Esophagus squamous epithelium (tissue), 5 donors: ENCODE measurements around the gene SKI. TPM values are rescaled to one million over a fixed set of nuclear protein-coding genes. Genes with fewer than 3 reads are reported as not detected.
A peak's percentile ranks its signal among the peaks of the same experiment; 100 is the strongest.

Experiments
- DNase-seq: peaks from one replicate; lab custom pipeline; 2025; lab: John Stamatoyannopoulos, UW
- H3K27ac ChIP-seq, 4 donors: fragments of 200-600 bp; sonication (generic); one replicate each; pipeline ENCODE4 v1.5.1; 2016 to 2019; ENCODE audit warnings: mild to moderate bottlenecking in 1 of 4
- H3K27me3 ChIP-seq, 4 donors: fragments of 200-600 bp; sonication (generic); 1 replicate in 3 of 4; 2 replicates in 1 of 4; pipeline versions ENCODE4 v1.5.1 to v1.6.0; 2017 to 2021; ENCODE audit warnings: antibody characterized with exemption in 1 of 4
- H3K36me3 ChIP-seq, 3 donors: fragments of 200-600 bp; sonication (generic); one replicate each; pipeline ENCODE4 v1.5.1; 2016 to 2019
- H3K4me1 ChIP-seq, 3 donors: fragments of 200-600 bp; sonication (generic); one replicate each; pipeline ENCODE4 v1.5.1; 2017 to 2019
- H3K4me3 ChIP-seq, 4 donors: fragments of 200-600 bp; sonication (generic); 1 replicate in 3 of 4; 2 replicates in 1 of 4; pipeline ENCODE4 v1.5.1; 2016 to 2019; ENCODE audit warnings: mild to moderate bottlenecking in 2 of 4, moderate library complexity in 1 of 4
- H3K9me3 ChIP-seq, 3 donors: fragments of 200-600 bp; sonication (generic); one replicate each; pipeline ENCODE4 v1.5.1; 2016 to 2019
- CTCF ChIP-seq, 6 experiments: fragments of 450-650 bp in 4 of 6; fragments of 200-600 bp in 2 of 6; sonication (generic) in 2 of 6; IDR thresholded peaks; one replicate each; pipeline ENCODE4 v1.5.1; 2016 to 2019; ENCODE audit warnings: antibody characterized with exemption in 6 of 6, mild to moderate bottlenecking in 4 of 6, moderate library complexity in 4 of 6
- POLR2A ChIP-seq, 4 donors: fragments of 450-650 bp; IDR thresholded peaks; one replicate each; pipeline ENCODE4 v1.6.1; 2017; ENCODE audit warnings: antibody characterized with exemption in 4 of 4, mild to moderate bottlenecking in 4 of 4, moderate library complexity in 3 of 4
- WGBS, 2 donors: methylation state at CpG; one replicate each; pipeline ENCODE4 v1.1.5; 2018; 5-methylcytosine and 5-hydroxymethylcytosine counted together
- intact Hi-C: fragments of 100-400 bp; cut with DNase I; formaldehyde crosslinking; loops from one replicate; pipeline ENCODE4 v1.15.0; 2022
- total RNA-seq, 4 donors: library from RNA; depleted of rRNA; stranded (reverse); fragments of >200 nt; gene quantifications; one replicate each; pipeline ENCODE4 v1.1.0, GENCODE V29; 2016
- donor health status: DM: yes; HTN: yes; CAD: no.

Gene SKI
- total RNA-seq, 4 donors from 2014 or later = 18.2 to 38.8 (median 25.2) TPM

GRCh38 chr1:2290171-2290578 is 62.1 kb downstream of the SKI start:
- Histone ChIP-seq H3K4me3 (peak overlapping the region in 3 of 4 donors; percentile 32 to 50 (median 33)), H3K36me3 (no peaks in the 10 kb centered on the region), H3K4me1 (peaks cover 53 to 85% (median 65%) of the 10 kb centered on the region in 3 donors), H3K27me3 (no peaks in the 10 kb centered on the region), H3K27ac (peak overlapping the region; percentile 28 to 79 (median 73)), H3K9me3 (no peaks in the 10 kb centered on the region)
- DNase-seq = no peak
- intact Hi-C loops = no loop called here
- TF ChIP-seq POLR2A (IDR thresholded peaks at IDR 0.05) = no peak
- no peak for TF ChIP-seq CTCF (IDR thresholded peaks at IDR 0.05)
- WGBS, 2 donors = no CpG with 5 or more reads among the region's 7 CpGs

GRCh38 chr1:2290595-2291510 is 62.7 kb downstream of the SKI start:
- no peak for TF ChIP-seq CTCF (IDR thresholded peaks at IDR 0.05)
- no peak for TF ChIP-seq POLR2A (IDR thresholded peaks at IDR 0.05)
- Histone ChIP-seq H3K4me3 (peak overlapping the region in 3 of 4 donors; percentile 32 to 50 (median 33)), H3K9me3 (no peaks in the 10 kb centered on the region), H3K27me3 (no peaks in the 10 kb centered on the region), H3K4me1 (peaks cover 53 to 92% (median 65%) of the 10 kb centered on the region in 3 donors), H3K36me3 (no peaks in the 10 kb centered on the region), H3K27ac (peak overlapping the region; percentile 28 to 79 (median 73))
- peak; percentile 47 for DNase-seq
- intact Hi-C loops = no loop called here
- 19 to 42% methylated on average over 16 to 28 of the region's 41 CpGs for WGBS, 2 donors

DNA sequence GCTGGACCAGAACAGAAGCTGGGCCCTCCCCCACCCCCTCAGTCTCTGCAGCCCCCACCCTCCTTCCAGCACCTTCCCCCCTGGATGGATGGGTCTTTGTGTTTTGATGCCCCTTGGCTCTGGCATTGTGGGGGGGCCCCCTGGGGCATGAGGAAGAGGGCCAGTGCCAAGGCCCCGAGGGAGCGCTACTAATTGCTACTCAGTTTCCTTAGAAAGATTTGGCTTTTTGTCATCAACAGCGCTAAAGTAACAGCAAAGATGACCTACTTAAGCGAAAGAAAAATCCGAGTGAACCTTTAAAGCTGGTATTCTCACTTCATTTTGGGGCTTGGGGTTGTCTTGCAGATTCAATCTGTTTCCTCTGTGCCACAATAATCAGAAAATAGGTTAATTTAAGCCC is 63.5 kb downstream of the SKI start:
- 43 to 59% methylated on average over 5 of the region's 5 CpGs for WGBS, 2 donors
- peaks cover 53 to 94% (median 65%) of the 10 kb centered on the region in 3 donors for H3K4me1 ChIP-seq
- no peak for DNase-seq
- H3K27me3 ChIP-seq = no peaks in the 10 kb centered on the region
- intact Hi-C loops = no loop called here
- H3K4me3 ChIP-seq = peak overlapping the region in 1 of 4 donors; percentile 50
- H3K9me3 ChIP-seq = no peaks in the 10 kb centered on the region
- peak overlapping the region in 3 of 4 donors; percentile 68 to 79 (median 78) for H3K27ac ChIP-seq
- no peak for TF ChIP-seq CTCF (IDR thresholded peaks at IDR 0.05)
- TF ChIP-seq POLR2A (IDR thresholded peaks at IDR 0.05) = no peak
- no peaks in the 10 kb centered on the region for H3K36me3 ChIP-seq

- no peak for DNase-seq
- intact Hi-C loops = no loop called here
- Histone ChIP-seq H3K4me3 (no peak overlapping the region), H3K27me3 (no peaks in the 10 kb centered on the region), H3K9me3 (no peaks in the 10 kb centered on the region), H3K4me1 (peaks cover 53 to 99% (median 65%) of the 10 kb centered on the region in 3 donors), H3K27ac (peak overlapping the region in 2 of 4 donors; percentile 9 to 16), H3K36me3 (no peaks in the 10 kb centered on the region)
- 75 to 100% methylated on average over 2 to 17 of the region's 30 CpGs for WGBS, 2 donors
- no peak for TF ChIP-seq CTCF (IDR thresholded peaks at IDR 0.05)
- TF ChIP-seq POLR2A (IDR thresholded peaks at IDR 0.05) = no peak
Measured at GRCh38 chr1:2292725-2293450, 64.8 kb downstream of the SKI start.
